Ishikawa (cell line): ENCODE measurements around the gene SCP2D1.

ENCODE experiments used
- CEBPB ChIP-seq: IDR thresholded peaks from 2 replicates; pipeline ENCODE4 v1.6.1; 2012
- CREB1 ChIP-seq: IDR thresholded peaks from 2 replicates; pipeline ENCODE4 v1.6.1; 2012; ENCODE audit warnings: low read depth
- EGR1 ChIP-seq: IDR thresholded peaks from 2 replicates; pipeline ENCODE4 v1.6.1; 2012
- EP300 ChIP-seq: IDR thresholded peaks from 2 replicates; pipeline ENCODE4 v1.6.1; 2012; ENCODE audit warnings: borderline replicate concordance
- FOXM1 ChIP-seq: IDR thresholded peaks from 2 replicates; pipeline ENCODE4 v1.6.1; 2012; ENCODE audit warnings: low read depth, borderline replicate concordance
- NFIC ChIP-seq: IDR thresholded peaks from 2 replicates; pipeline ENCODE4 v1.6.1; 2012
- RAD21 ChIP-seq: IDR thresholded peaks from 2 replicates; pipeline ENCODE4 v1.6.1; 2012; ENCODE audit warnings: low read depth
- REST ChIP-seq: IDR thresholded peaks from 2 replicates; pipeline ENCODE4 v1.6.1; 2012; ENCODE audit warnings: low read depth, mild to moderate bottlenecking
- TAF1 ChIP-seq: IDR thresholded peaks from 2 replicates; pipeline ENCODE4 v1.6.1; 2012; ENCODE audit warnings: low read depth, mild to moderate bottlenecking
- TCF12 ChIP-seq: IDR thresholded peaks from 2 replicates; pipeline ENCODE4 v1.6.1; 2012; ENCODE audit warnings: low read depth
- TEAD4 ChIP-seq: IDR thresholded peaks from 2 replicates; pipeline ENCODE4 v1.6.1; 2012
- USF1 ChIP-seq: IDR thresholded peaks from 2 replicates; pipeline ENCODE4 v1.6.1; 2012
- YY1 ChIP-seq: IDR thresholded peaks from 2 replicates; pipeline ENCODE4 v1.6.1; 2012; ENCODE audit warnings: low read depth
- ZBTB7A ChIP-seq: IDR thresholded peaks from 2 replicates; pipeline ENCODE4 v1.6.1; 2012; ENCODE audit warnings: low read depth
- TF ChIP-seq, protein P1 (sequence below): IDR thresholded peaks from 2 replicates; pipeline ENCODE4 v1.6.1; 2012

Gene SCP2D1

DNA sequence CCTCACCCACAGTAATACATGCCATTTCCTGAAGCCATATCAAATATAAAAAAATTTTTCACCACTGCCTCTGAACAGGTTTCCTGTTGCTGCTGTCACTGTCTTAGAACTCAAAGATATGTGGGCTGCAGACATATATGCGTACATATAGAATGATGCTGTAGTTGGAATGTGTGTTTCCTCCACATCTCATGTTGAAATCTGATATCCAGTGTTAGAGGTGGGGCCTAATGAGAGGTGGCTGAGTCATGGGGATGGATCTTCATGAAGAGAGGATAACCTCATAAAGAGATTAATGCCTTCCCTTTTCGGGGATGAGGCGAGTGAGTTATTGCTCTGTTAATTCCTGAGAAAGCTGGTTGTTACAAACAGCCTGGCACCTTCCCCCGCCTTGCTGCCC is 7.7 kb upstream of the SCP2D1 start:
- TF ChIP-seq EP300, result no peak
- TF ChIP-seq TEAD4, result no peak

- TF ChIP-seq CEBPB (no peak), TCF12 (no peak), USF1 (no peak), TEAD4 (no peak), FOXM1 (no peak), EGR1 (no peak), EP300 (no peak), CREB1 (no peak), YY1 (no peak), TAF1 (no peak), NFIC (no peak), RAD21 (no peak), ZBTB7A (no peak), REST (no peak)
- TF ChIP-seq, protein P1, sequence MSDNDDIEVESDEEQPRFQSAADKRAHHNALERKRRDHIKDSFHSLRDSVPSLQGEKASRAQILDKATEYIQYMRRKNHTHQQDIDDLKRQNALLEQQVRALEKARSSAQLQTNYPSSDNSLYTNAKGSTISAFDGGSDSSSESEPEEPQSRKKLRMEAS, result no peak
These were observed 4.9 kb upstream of the SCP2D1 start for GRCh38 chr20:18808712-18809111.

- TF ChIP-seq FOXM1 (no peak), TCF12 (no peak), REST (no peak)
These were observed 2.4 kb upstream of the SCP2D1 start for GRCh38 chr20:18811186-18811585.

DNA sequence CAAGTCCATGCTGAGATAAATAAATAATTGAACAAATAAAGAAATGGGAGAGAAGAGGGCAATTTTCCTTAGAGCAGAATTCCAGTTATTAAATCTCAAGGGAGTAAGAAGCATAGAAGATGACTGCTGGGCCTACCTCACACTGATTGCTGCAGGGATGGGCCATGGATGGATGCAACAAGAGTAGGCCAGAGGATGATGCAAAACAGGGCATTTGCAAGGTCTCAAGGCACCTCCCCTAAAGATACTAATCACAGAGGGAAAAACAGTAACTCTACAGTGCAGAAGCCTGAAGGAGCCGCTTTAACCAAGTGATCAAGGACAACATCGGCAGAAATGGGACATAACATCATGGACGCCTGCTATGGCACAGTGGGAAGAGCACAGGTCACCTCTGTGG is 1.7 kb upstream of the SCP2D1 start:
- no peak for TF ChIP-seq CREB1

DNA sequence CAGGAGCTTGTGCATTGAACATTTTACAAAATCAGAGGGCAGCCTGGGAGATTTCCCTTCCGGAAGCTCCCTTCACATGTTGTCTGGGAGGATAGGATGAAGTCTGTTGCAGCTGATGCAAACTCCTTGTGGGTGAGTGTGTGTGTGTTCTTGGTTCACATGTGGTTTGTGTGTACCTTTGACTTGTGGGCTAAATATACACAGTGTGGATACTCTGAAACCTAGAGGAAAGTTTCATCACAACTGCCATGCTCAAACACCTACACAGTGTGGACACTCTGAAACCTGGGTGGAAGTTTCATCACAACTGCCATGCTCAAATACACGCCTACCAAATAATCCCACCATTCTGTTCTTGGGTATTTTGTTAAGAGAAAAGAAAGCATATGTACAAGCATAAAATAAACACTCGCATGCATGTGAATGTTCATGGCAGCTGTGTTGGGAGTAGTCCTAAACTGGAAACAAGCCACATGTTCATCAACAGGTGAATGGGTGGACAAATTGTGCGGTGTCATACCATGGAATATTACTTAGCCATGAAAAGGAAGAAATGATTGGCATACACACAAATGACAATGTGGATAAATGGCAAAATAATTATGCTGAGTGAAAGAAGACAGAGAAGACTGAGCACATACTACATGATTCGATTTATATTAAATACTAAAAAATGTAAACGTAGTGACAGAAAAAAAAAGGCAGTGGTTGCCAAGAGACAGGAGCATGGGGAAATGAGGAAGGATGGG is 1.8 kb downstream of the SCP2D1 start:
- TF ChIP-seq EP300 (no peak), REST (no peak), CREB1 (no peak), CEBPB (no peak), TAF1 (no peak), ZBTB7A (no peak), NFIC (no peak), RAD21 (no peak), YY1 (no peak), FOXM1 (no peak), EGR1 (no peak)

GRCh38 chr20:18822832-18823231 is 9.2 kb downstream of the SCP2D1 start:
- no peak for TF ChIP-seq ZBTB7A
- no peak for TF ChIP-seq CEBPB
- TF ChIP-seq FOXM1, result no peak
- TF ChIP-seq TAF1, result no peak
- TF ChIP-seq REST, result no peak
- TF ChIP-seq NFIC, result no peak
- no peak for TF ChIP-seq USF1
- TF ChIP-seq TCF12, result no peak
- no peak for TF ChIP-seq CREB1
- no peak for TF ChIP-seq EP300
- no peak for TF ChIP-seq TEAD4
- no peak for TF ChIP-seq YY1
- TF ChIP-seq, protein P1, result no peak
- no peak for TF ChIP-seq RAD21
- TF ChIP-seq EGR1, result no peak
